Stomach (tissue), 9 donors: ENCODE measurements around the gene GMDS. TPM values are rescaled to one million over a fixed set of nuclear protein-coding genes. Genes with fewer than 3 reads are reported as not detected.

Source experiments
- DNase-seq, 2 donors: peaks; one replicate each; pipeline versions ENCODE4 v3.0.0 to v3.0.0-alpha.2; 2013 to 2019
- H3K27ac ChIP-seq, 5 donors: fragments of 200-600 bp in 4 of 5; sonication (generic) in 4 of 5; one replicate each; pipeline ENCODE4 v1.5.1; 2013 to 2019; ENCODE audit warnings: mild to moderate bottlenecking in 1 of 5, moderate library complexity in 1 of 5
- H3K27me3 ChIP-seq, 3 donors: fragments of 200-600 bp; sonication (generic); one replicate each; pipeline ENCODE4 v1.5.1; 2017 to 2019; ENCODE audit warnings: mixed run types in 1 of 3
- H3K36me3 ChIP-seq, 4 donors: fragments of 200-600 bp; sonication (generic); 1 replicate in 3 of 4; 2 replicates in 1 of 4; pipeline ENCODE4 v1.5.1; 2016 to 2019
- H3K4me1 ChIP-seq, 4 donors: fragments of 200-600 bp; sonication (generic); one replicate each; pipeline ENCODE4 v1.5.1; 2016 to 2019
- H3K4me3 ChIP-seq, 4 donors: fragments of 200-600 bp; sonication (generic) in 3 of 4; one replicate each; pipeline ENCODE4 v1.5.1; 2016 to 2019; ENCODE audit warnings: mild to moderate bottlenecking in 1 of 4
- H3K9me3 ChIP-seq, 4 donors: fragments of 200-600 bp; sonication (generic); one replicate each; pipeline ENCODE4 v1.5.1; 2016 to 2019
- EP300 ChIP-seq: sonication (generic); formaldehyde crosslinking; IDR thresholded peaks from one replicate; pipeline ENCODE4 v1.6.1; 2017; ENCODE audit warnings: antibody characterized with exemption
- POLR2A ChIP-seq, 4 donors: fragments of 450-650 bp; IDR thresholded peaks; one replicate each; pipeline ENCODE4 v1.6.1; 2016; ENCODE audit warnings: antibody characterized with exemption in 4 of 4, control low read depth in 2 of 4, mild to moderate bottlenecking in 1 of 4, moderate library complexity in 1 of 4
- POLR2AphosphoS5 ChIP-seq, 3 donors: sonication (generic); formaldehyde crosslinking; IDR thresholded peaks; one replicate each; pipeline ENCODE4 v1.6.1; 2016; ENCODE audit warnings: antibody characterized with exemption in 3 of 3
- WGBS, 5 donors: extraction: QIAGEN DNeasy Blood & Tissue Kit in 3 of 5; methylation state at CpG; one replicate each; pipeline versions ENCODE4 v1.1.5 to v1.1.7; 2013 to 2018; 5-methylcytosine and 5-hydroxymethylcytosine counted together
- intact Hi-C: fragments of 100-400 bp; cut with DNase I; formaldehyde crosslinking; loops from one replicate; pipeline ENCODE4 v1.15.1; 2023; ENCODE audit warnings: low total_unique reads
- polyA plus RNA-seq, 3 donors: library from polyadenylated mRNA; stranded (reverse); fragments of 200-250 nt; gene quantifications; one replicate each; pipeline ENCODE4 v1.2.3, GENCODE V29; 2013
- total RNA-seq, 5 donors: library from RNA; depleted of rRNA; stranded (reverse); fragments of >200 nt; gene quantifications; one replicate each; pipeline versions ENCODE4 v1.1.0 to v1.2.3, GENCODE V29; 2014 to 2016
- TF ChIP-seq, protein P1 (sequence below), 7 experiments: fragments of 450-650 bp in 4 of 7; fragments of 200-600 bp in 3 of 7; sonication (generic) in 3 of 7; IDR thresholded peaks; one replicate each; pipeline ENCODE4 v1.5.1; 2016 to 2019; ENCODE audit warnings: antibody characterized with exemption in 7 of 7, control low read depth in 2 of 7, mild to moderate bottlenecking in 1 of 7
- donor health status: healthy with polysubstance abuse.
- donor health status: Bipolar disorder and iron deficiency.
- donor health status: healthy.

Gene GMDS
- total and polyA plus RNA-seq, 8 donors, result 83.7 to 262 (median 121) TPM

DNA sequence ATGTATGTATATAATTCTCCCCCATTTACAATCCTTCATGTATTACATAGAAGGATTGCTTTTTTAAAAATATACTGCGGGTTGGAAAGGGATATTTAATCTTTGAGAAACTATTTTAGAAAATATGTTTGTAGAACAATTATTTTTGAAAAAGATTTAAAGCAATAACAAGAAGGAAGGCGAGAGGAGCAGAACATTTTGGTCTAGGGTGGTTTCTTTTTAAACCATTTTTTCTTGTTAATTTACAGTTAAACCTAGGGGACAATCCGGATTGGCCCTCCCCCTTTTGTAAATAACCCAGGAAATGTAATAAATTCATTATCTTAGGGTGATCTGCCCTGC, 632.1 kb downstream of the GMDS start:
- H3K9me3 ChIP-seq, result no peaks in the 10 kb centered on the region
- no peak overlapping the region for H3K27ac ChIP-seq
- 26 to 38% (median 29%) methylated on average over 3 of the region's 3 CpGs for WGBS, 5 donors
- intact Hi-C loops, result no loop called here
- H3K36me3 ChIP-seq, result no peaks in the 10 kb centered on the region
- H3K4me3 ChIP-seq, result peak overlapping the region in 2 of 4 donors; percentile 31 to 50
- TF ChIP-seq EP300, result no peak
- H3K4me1 ChIP-seq, result peaks cover 38 to 58% (median 51%) of the 10 kb centered on the region in 4 donors
- peaks cover 29 to 97% (median 77%) of the 10 kb centered on the region in 3 donors for H3K27me3 ChIP-seq
- DNase-seq, result no peak

- WGBS, 5 donors, result 27 to 40% (median 37%) methylated on average over 7 of the region's 7 CpGs
- Histone ChIP-seq H3K9me3 (peaks cover 0 to 2% (median 0%) of the 10 kb centered on the region in 4 donors), H3K36me3 (no peaks in the 10 kb centered on the region), H3K27me3 (peaks cover 33 to 97% (median 79%) of the 10 kb centered on the region in 3 donors), H3K4me3 (peak overlapping the region in 1 of 4 donors; percentile 50), H3K27ac (no peak overlapping the region), H3K4me1 (peaks cover 40 to 62% (median 54%) of the 10 kb centered on the region in 4 donors)
- no peak for DNase-seq
- intact Hi-C loops, result no loop called here
- TF ChIP-seq POLR2A (IDR thresholded peaks at IDR 0.05), result no peak
- no peak for TF ChIP-seq POLR2AphosphoS5 (IDR thresholded peaks at IDR 0.05)
- TF ChIP-seq EP300, result no peak
- TF ChIP-seq, protein P1, sequence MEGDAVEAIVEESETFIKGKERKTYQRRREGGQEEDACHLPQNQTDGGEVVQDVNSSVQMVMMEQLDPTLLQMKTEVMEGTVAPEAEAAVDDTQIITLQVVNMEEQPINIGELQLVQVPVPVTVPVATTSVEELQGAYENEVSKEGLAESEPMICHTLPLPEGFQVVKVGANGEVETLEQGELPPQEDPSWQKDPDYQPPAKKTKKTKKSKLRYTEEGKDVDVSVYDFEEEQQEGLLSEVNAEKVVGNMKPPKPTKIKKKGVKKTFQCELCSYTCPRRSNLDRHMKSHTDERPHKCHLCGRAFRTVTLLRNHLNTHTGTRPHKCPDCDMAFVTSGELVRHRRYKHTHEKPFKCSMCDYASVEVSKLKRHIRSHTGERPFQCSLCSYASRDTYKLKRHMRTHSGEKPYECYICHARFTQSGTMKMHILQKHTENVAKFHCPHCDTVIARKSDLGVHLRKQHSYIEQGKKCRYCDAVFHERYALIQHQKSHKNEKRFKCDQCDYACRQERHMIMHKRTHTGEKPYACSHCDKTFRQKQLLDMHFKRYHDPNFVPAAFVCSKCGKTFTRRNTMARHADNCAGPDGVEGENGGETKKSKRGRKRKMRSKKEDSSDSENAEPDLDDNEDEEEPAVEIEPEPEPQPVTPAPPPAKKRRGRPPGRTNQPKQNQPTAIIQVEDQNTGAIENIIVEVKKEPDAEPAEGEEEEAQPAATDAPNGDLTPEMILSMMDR (IDR thresholded peaks at IDR 0.05), result no peak
Observed at GRCh38 chr6:1612974-1613306, 632.5 kb downstream of the GMDS start.

- Histone ChIP-seq H3K36me3 (no peaks in the 10 kb centered on the region), H3K4me3 (peak overlapping the region; percentile 52 to 68 (median 64)), H3K4me1 (peaks cover 40 to 67% (median 59%) of the 10 kb centered on the region in 4 donors), H3K9me3 (peaks cover 0 to 4% (median 0%) of the 10 kb centered on the region in 4 donors), H3K27me3 (peaks cover 38 to 97% (median 80%) of the 10 kb centered on the region in 3 donors), H3K27ac (no peak overlapping the region)
- no peak for TF ChIP-seq EP300
- TF ChIP-seq, protein P1 (IDR thresholded peaks at IDR 0.05), result no peak
- TF ChIP-seq POLR2A (IDR thresholded peaks at IDR 0.05), result no peak
- TF ChIP-seq POLR2AphosphoS5 (IDR thresholded peaks at IDR 0.05), result no peak
- intact Hi-C loops, result no loop called here
- 29 to 33% (median 31%) methylated on average over 10 of the region's 10 CpGs for WGBS, 5 donors
- DNase-seq, result no peak
Observed at GRCh38 chr6:1612299-1612973, 633.0 kb downstream of the GMDS start.

GRCh38 chr6:1611572-1612298, 633.7 kb downstream of the GMDS start:
- no peak for TF ChIP-seq POLR2A (IDR thresholded peaks at IDR 0.05)
- TF ChIP-seq POLR2AphosphoS5 (IDR thresholded peaks at IDR 0.05), result no peak
- TF ChIP-seq EP300, result no peak
- TF ChIP-seq, protein P1 (IDR thresholded peaks at IDR 0.05), result no peak
- Histone ChIP-seq H3K4me1 (peaks cover 40 to 74% (median 65%) of the 10 kb centered on the region in 4 donors), H3K36me3 (no peaks in the 10 kb centered on the region), H3K9me3 (peaks cover 0 to 4% (median 0%) of the 10 kb centered on the region in 4 donors), H3K4me3 (peak overlapping the region; percentile 52 to 68 (median 64)), H3K27ac (peak overlapping the region in 1 of 5 donors; percentile 42), H3K27me3 (peaks cover 44 to 97% (median 80%) of the 10 kb centered on the region in 3 donors)
- 3 to 7% (median 3%) methylated on average over 21 to 65 of the region's 71 CpGs for WGBS, 5 donors
- DNase-seq, result peak in 1 of 2 donors; percentile 60
- intact Hi-C loops, result no loop called here

GRCh38 chr6:1611322-1611571, 634.2 kb downstream of the GMDS start:
- Histone ChIP-seq H3K27me3 (peaks cover 49 to 97% (median 83%) of the 10 kb centered on the region in 3 donors), H3K4me3 (peak overlapping the region; percentile 52 to 68 (median 64)), H3K27ac (peak overlapping the region in 2 of 5 donors; percentile 83 to 85), H3K4me1 (peaks cover 40 to 76% (median 68%) of the 10 kb centered on the region in 4 donors), H3K36me3 (no peaks in the 10 kb centered on the region), H3K9me3 (peaks cover 0 to 4% (median 0%) of the 10 kb centered on the region in 4 donors)
- WGBS, 5 donors, result 0 to 4% (median 3%) methylated on average over 13 to 38 of the region's 38 CpGs
- TF ChIP-seq, protein P1 (IDR thresholded peaks at IDR 0.05), result no peak
- TF ChIP-seq EP300 (no peak), POLR2AphosphoS5 (IDR thresholded peaks at IDR 0.05) (no peak)
- intact Hi-C loops, result no loop called here
- peak in 1 of 2 donors; percentile 49 for DNase-seq
